Mucosa of rectum (tissue), 2 donors: Measurements from ENCODE around the gene BACH2.

ENCODE experiments used
- H3K27ac ChIP-seq, 2 donors: one replicate each; pipeline ENCODE4 v1.7.0; 2013; ENCODE audit warnings: inconsistent platforms in 2 of 2, low read depth in 2 of 2, low read length in 2 of 2
- H3K27me3 ChIP-seq, 2 donors: one replicate each; pipeline ENCODE4 v1.7.0; 2013; ENCODE audit warnings: low read length in 2 of 2; ENCODE audit not compliant: control insufficient read depth in 2 of 2, insufficient read depth in 2 of 2
- H3K36me3 ChIP-seq, 2 donors: one replicate each; pipeline ENCODE4 v1.7.0; 2013; ENCODE audit warnings: low read length in 2 of 2; ENCODE audit not compliant: control insufficient read depth in 2 of 2, insufficient read depth in 2 of 2
- H3K4me1 ChIP-seq, 2 donors: one replicate each; pipeline ENCODE4 v1.7.0; 2013; ENCODE audit warnings: low read length in 2 of 2, mild to moderate bottlenecking in 1 of 2; ENCODE audit not compliant: control insufficient read depth in 2 of 2, insufficient read depth in 2 of 2
- H3K4me3 ChIP-seq, 2 donors: one replicate each; pipeline ENCODE4 v1.7.0; 2013; ENCODE audit warnings: low read length in 2 of 2
- H3K9ac ChIP-seq, 2 donors: one replicate each; pipeline ENCODE4 v1.7.0; 2013; ENCODE audit warnings: low read length in 2 of 2, low read depth in 1 of 2, mild to moderate bottlenecking in 1 of 2
- H3K9me3 ChIP-seq, 2 donors: one replicate each; pipeline ENCODE4 v1.7.0; 2013; ENCODE audit warnings: low read length in 2 of 2; ENCODE audit not compliant: control insufficient read depth in 2 of 2
- donor health status: healthy.
- donor health status: Normal muscosa, but diverticular disease.

BACH2 gene

GRCh38 chr6:90162648-90163387 lies 133.8 kb downstream of the BACH2 start:
- Histone ChIP-seq H3K36me3 (no peaks in the 10 kb centered on the region), H3K27ac (no peak overlapping the region), H3K4me1 (no peaks in the 10 kb centered on the region), H3K4me3 (no peak overlapping the region), H3K9ac (no peak overlapping the region), H3K27me3 (no peaks in the 10 kb centered on the region), H3K9me3 (no peaks in the 10 kb centered on the region)

DNA sequence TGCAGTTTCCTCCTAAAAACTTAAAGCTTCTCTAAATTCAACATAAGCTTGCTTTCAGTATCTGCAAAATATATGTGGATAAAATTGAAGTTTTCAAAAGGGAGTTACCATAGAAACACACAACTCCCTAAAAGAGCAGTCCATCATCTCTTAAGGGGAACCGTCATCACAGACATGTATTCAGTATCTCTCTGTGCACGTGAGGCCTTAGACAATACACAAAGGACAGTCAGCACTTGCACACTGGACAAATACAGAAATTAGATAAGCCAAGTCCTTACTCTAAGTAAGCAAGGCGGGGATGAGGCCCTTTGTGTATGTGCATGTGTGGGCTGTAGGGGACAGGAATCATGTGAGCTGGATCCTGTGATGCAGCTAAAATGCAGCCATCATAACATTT lies 136.6 kb downstream of the BACH2 start:
- Histone ChIP-seq H3K4me3 (no peak overlapping the region), H3K27ac (no peak overlapping the region), H3K9me3 (no peaks in the 10 kb centered on the region), H3K36me3 (no peaks in the 10 kb centered on the region), H3K27me3 (no peaks in the 10 kb centered on the region), H3K9ac (no peak overlapping the region), H3K4me1 (no peaks in the 10 kb centered on the region)

DNA sequence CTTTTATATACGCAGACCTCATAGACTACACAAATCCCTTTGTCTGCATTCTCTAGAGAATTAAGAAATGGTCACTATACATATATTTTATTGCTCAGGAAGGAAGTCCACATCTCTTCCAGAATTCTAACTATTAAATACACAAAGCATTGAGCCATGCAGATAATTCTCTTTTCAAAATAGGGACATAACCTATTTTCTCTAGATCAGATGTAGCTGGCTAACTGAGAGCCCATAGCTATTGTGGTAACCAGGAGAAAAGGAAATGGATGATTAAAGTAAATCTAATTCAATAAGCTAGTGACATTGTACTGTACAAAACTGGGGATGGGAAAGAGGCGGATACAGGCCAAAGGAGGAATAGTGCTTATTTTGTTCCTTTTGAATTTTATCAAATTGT lies 137.2 kb downstream of the BACH2 start:
- Histone ChIP-seq H3K27me3 (no peaks in the 10 kb centered on the region), H3K4me1 (no peaks in the 10 kb centered on the region), H3K27ac (no peak overlapping the region), H3K9ac (no peak overlapping the region), H3K4me3 (no peak overlapping the region), H3K9me3 (no peaks in the 10 kb centered on the region), H3K36me3 (no peaks in the 10 kb centered on the region)

DNA sequence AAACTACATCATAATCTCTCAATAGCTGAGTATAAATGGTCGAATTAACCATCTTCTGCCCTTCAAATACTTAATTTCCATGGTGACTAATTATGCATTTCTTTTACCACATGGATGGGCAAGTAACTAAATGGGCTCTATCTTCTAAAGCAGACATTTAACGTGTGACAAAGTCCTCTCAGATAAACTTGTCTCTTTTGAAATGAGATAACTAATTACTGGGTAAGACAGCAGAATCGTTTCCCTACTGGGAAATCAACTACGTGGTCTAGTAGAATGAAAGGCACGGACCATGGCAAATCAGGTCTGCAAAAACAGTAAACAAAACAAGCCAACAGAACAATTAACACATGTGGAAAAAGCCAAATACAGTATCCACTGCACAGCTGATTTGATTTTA lies 137.7 kb downstream of the BACH2 start:
- Histone ChIP-seq H3K27ac (no peak overlapping the region), H3K4me1 (no peaks in the 10 kb centered on the region)

GRCh38 chr6:90157441-90157840 lies 139.2 kb downstream of the BACH2 start:
- Histone ChIP-seq H3K36me3 (no peaks in the 10 kb centered on the region), H3K4me1 (no peaks in the 10 kb centered on the region), H3K27ac (no peak overlapping the region), H3K9ac (no peak overlapping the region), H3K27me3 (no peaks in the 10 kb centered on the region), H3K9me3 (no peaks in the 10 kb centered on the region), H3K4me3 (no peak overlapping the region)

More for the DNA sequence above, 137.7 kb downstream of the BACH2 start:
- Histone ChIP-seq H3K4me3 (no peak overlapping the region), H3K9ac (no peak overlapping the region), H3K36me3 (no peaks in the 10 kb centered on the region), H3K27me3 (no peaks in the 10 kb centered on the region), H3K9me3 (no peaks in the 10 kb centered on the region)

DNA sequence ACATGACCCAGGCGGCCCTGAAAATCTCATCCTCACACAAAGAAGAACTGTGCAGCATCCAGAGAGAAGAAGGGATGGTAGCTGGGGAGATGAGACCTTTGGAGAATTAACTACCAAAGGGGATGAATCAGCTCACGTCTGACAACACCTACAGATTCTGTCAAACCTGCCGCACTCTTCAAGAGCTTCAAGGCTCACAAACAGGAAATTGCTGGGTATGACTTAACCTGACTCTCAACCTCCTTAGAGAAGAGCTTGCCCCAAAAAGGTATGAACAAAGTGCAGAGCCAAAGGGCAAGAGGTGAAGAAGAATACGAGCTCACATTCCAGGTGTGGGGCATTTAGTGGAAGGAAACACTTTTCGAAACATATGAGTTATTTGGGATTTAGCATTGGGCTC lies 139.8 kb downstream of the BACH2 start:
- Histone ChIP-seq H3K27me3 (no peaks in the 10 kb centered on the region), H3K9ac (no peak overlapping the region), H3K9me3 (no peaks in the 10 kb centered on the region), H3K36me3 (no peaks in the 10 kb centered on the region), H3K27ac (no peak overlapping the region), H3K4me1 (no peaks in the 10 kb centered on the region), H3K4me3 (no peak overlapping the region)

- no peak overlapping the region for H3K27ac ChIP-seq
- H3K9me3 ChIP-seq: no peaks in the 10 kb centered on the region
- H3K36me3 ChIP-seq: no peaks in the 10 kb centered on the region
- no peak overlapping the region for H3K4me3 ChIP-seq
- no peaks in the 10 kb centered on the region for H3K27me3 ChIP-seq
- H3K4me1 ChIP-seq: no peaks in the 10 kb centered on the region
- H3K9ac ChIP-seq: no peak overlapping the region
Measured at GRCh38 chr6:90154755-90155470, 141.7 kb downstream of the BACH2 start.

DNA sequence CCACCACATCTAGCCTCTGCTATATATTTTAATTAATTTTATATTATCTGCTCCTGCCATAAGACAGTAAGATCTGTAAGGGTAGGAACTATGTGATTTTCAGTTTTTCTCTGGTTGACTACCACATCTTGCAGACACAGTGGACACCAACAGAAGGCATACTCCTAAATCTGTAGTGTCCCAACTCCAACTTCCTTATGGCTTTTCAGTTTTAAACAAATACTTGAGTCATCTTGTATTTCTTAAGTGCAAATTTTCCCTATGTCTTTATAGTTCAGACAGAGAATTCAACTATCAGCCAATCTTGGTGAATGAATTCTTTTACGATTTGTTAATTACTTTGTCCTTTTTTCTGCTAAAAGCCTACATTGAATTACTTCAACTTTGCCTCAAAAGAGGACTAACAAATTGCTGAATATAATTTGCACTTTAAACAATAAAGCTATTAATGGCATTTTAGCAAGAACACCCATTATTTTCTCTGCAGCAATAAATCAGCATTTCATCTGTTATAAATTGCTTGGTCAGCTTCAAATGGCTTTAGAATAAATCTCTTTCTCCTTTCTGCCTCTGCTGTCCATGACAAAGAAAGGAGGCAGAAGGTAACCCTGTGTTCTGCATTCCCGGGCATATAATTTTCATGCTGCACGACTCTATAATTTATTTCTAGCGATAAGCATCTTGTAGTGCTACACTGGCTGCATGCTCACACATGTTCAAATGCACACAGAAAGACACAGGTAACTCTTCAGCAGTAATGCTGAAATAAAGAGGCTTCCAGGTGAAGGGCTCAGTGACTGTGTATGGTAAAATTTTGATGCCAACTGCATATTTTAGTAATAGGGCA lies 144.8 kb downstream of the BACH2 start:
- no peaks in the 10 kb centered on the region for H3K4me1 ChIP-seq
- no peak overlapping the region for H3K9ac ChIP-seq
- no peaks in the 10 kb centered on the region for H3K9me3 ChIP-seq
- no peak overlapping the region for H3K27ac ChIP-seq
- H3K27me3 ChIP-seq: no peaks in the 10 kb centered on the region
- H3K4me3 ChIP-seq: no peak overlapping the region
- no peaks in the 10 kb centered on the region for H3K36me3 ChIP-seq

GRCh38 chr6:90149280-90149679 lies 147.4 kb downstream of the BACH2 start:
- H3K4me1 ChIP-seq: no peaks in the 10 kb centered on the region
- H3K36me3 ChIP-seq: no peaks in the 10 kb centered on the region
- H3K9ac ChIP-seq: no peak overlapping the region
- no peak overlapping the region for H3K27ac ChIP-seq
- no peaks in the 10 kb centered on the region for H3K27me3 ChIP-seq
- no peaks in the 10 kb centered on the region for H3K9me3 ChIP-seq
- no peak overlapping the region for H3K4me3 ChIP-seq

DNA sequence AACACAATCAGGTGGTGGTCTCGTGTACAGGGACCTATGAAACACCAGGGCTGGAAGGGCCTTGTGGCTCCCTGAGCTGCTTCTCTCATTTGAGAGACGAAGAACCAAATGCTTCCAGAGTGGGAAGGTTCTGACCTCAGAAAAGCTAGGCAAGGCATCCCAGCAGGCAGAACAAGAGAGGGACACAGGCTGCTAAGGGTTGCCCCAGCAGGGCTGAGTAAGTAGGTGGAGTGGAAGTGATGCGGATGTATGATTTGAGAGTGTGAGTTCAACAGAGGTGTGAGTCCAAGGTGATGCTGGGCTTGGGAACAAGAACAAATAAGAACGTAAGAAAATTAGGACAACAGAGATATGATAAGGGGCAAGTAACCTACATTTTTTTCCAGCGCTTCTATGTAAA lies 147.8 kb downstream of the BACH2 start:
- no peaks in the 10 kb centered on the region for H3K9me3 ChIP-seq
- no peaks in the 10 kb centered on the region for H3K36me3 ChIP-seq
- no peaks in the 10 kb centered on the region for H3K4me1 ChIP-seq
- H3K4me3 ChIP-seq: no peak overlapping the region
- H3K27ac ChIP-seq: no peak overlapping the region
- no peaks in the 10 kb centered on the region for H3K27me3 ChIP-seq
- H3K9ac ChIP-seq: no peak overlapping the region
